Myocyte (in vitro differentiated cells): ENCODE results near the gene DCBLD1. TPM values are rescaled to one million over a fixed set of nuclear protein-coding genes. Genes with fewer than 3 reads are reported as not detected.

ENCODE experiments used
- DNase-seq: peaks from one replicate; pipeline ENCODE4 v3.0.0-alpha.2; 2012; ENCODE audit warnings: low read depth
- total RNA-seq: library from RNA; depleted of rRNA; stranded (reverse); fragments of >200 nt; gene quantifications from 2 replicates; pipeline ENCODE4 v1.2.3, GENCODE V29; 2014

Gene DCBLD1
- total RNA-seq, 1 donor from 2014 or later: 18.3 TPM

DNA sequence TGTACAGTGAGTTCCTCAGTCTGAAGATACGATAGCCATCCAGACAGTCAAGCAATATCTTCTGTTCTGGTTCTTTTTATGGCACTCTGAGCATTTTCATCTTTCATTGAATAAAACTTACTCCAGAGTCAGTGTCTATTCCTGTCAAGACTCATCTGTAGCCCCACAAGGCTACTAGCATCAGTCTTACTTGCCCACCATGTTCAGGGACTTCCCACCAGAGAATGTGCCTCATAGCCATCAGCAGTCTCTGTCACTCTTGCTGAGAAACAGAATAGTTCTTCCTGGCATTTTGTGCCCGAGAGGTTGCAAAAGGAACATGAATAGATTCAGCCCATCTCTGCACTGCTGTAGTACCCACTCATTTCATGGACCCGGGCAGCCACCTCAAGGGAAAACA, 12.7 kb upstream of the DCBLD1 start:
- DNase-seq: no peak

DNA sequence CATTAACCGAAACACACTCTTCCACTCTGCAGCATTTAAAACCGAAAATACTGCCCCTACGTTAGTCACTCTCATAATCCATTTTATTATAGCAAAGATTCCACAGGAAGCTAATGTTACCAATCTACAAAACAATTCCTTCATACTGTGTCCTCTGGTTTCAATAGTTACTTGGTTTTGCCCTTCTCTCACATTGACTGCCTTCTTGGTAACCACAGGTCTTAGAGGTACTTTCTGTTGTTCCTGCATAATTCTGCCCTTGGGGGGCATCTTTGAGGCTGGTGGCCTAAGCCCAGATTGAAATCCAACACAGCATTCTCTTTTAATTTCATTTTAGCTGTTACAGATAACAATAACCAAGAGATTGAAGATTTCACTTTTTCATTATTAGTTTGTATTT, 9.8 kb upstream of the DCBLD1 start:
- no peak for DNase-seq

DNA sequence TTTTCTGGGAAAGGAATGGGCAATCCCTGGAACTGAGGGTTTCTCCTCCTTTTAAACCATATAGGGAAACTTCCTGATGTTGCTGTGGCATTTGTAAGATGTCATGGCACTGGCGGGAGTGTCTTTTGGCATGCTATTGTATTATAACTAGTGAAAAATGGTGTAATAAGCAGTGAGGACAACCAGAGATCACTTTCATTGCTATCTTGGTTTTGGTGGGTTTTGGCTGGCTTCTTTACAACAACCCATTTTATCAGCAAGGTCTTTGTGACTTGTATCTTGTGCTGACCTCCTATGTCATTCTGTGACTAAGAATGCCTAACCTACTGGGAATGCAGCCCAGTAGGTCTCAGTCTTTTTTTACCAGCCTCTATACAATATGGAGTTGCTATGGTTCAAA, 9.1 kb upstream of the DCBLD1 start:
- no peak for DNase-seq

DNA sequence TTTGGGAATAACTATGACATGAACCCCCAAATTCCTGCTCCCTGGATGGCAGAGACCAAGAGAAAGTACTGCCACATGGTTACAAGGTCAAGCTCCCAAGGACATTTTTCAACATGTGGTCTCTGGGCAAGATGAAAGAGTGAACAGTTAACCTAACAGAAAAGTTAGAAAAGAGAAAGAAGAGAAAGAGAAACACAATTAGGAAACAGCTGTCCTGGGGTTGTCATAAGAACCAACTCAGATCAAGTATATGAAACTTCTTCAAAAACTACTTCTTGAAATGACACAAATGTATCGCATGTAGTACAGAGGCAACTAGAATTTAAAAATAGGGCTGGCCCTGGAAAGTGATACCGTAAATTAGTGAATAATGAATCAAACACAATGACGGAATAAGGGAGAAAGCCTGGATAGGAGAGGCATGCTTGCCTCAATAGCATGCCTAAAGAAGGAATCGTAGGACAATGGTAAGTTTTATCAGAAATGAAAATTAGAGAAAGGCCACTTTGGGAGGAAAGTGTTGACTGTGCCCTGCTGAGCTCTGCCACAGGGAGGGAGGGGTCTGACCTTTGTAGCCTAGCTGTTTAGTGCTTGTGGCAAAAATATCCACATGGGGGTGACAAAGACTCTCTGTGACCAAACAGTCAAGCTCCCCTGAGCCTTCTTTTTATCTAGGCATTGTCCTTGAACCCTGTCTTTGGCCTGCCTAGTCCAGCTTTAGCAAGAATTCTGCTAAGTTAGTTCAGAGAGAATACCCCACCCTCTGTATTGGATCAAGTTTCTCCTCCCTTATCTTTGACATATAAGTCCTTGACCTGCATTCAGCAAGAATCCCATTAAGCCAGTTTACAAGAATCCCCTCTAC, 4.3 kb upstream of the DCBLD1 start:
- DNase-seq: peak; percentile 52

DNA sequence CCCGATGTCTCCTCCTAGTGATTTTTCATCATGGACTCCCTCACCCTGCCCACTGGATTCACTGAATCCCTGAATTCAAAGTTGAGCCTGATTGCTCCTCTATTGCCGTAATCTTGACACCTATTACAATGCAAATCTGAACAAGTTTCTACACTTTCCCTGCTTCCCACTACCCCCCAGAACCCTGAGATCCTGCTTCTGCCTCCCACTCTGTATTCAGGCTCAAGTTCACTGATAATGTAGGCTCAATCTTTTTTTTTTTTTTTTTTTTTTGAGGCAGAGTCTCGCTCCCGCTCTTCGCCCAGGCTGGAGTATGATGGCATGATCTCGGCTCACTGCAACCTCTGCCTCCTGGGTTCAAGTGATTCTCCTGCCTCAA, 3.6 kb upstream of the DCBLD1 start:
- DNase-seq: no peak

DNA sequence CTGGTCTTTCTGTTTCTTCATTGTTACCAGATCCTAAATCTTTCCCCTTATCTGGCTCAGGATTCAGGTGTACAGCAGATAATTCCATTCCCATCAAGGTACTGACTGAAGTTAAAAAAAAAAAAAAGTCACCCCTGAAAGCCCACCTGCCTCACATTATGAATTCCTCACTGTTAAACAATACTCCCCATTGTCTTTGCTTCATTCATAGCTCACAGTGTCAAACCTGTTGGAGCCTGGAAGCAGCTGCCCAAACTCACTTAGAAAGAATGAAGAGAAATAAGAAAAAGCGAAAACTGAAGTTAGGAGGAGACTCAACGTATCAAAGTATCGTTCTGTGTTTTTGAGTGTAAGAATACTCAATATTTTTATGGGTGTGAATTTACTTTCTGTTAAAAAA, 1.8 kb upstream of the DCBLD1 start:
- no peak for DNase-seq

DNA sequence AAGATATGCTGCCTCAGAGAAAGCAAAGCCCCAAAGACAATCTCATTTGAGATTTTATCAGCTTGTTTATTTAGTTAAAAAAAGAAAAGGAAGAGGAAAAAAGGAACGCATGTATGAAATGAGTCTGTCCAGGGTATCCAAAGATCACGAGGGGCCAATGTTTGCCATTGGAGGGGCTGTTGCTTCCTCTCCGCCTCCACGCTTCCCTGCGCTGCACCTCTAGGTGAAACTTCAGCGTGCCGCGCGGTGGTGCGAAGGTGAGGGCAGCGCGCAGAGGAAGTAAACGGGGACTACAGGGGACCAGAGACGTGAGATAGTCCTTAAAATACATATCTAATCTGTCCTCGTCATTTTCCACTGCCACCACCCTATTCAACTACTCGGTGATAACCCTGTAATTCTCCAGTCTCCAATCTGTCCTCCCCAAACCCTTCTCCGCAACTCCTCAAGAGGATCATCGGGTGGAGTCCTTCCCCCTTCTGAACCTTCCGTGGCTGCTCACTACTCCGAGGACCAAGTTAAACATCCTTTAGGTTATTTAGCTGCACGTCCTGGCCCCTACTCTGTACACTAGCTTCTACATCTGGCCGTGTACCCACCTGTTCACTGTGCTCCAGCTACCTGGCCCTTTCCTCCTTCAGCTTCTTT, 1.1 kb upstream of the DCBLD1 start:
- no peak for DNase-seq

DNA sequence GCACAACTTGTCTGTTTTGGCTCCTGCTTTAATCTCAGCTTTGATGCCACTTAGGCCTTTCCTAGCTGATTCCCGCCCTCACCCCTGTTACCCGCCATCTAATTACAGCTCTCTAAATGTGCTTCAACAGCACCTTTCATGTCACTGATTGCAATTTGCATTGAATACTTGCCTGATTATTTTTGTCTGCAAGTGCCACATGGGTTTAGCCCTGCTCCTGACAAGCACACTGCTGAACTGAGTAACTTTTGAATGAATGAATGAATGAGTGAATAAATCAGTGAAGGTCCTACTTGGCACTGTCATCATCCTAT, 591 bp upstream of the DCBLD1 start:
- DNase-seq: no peak

DNA sequence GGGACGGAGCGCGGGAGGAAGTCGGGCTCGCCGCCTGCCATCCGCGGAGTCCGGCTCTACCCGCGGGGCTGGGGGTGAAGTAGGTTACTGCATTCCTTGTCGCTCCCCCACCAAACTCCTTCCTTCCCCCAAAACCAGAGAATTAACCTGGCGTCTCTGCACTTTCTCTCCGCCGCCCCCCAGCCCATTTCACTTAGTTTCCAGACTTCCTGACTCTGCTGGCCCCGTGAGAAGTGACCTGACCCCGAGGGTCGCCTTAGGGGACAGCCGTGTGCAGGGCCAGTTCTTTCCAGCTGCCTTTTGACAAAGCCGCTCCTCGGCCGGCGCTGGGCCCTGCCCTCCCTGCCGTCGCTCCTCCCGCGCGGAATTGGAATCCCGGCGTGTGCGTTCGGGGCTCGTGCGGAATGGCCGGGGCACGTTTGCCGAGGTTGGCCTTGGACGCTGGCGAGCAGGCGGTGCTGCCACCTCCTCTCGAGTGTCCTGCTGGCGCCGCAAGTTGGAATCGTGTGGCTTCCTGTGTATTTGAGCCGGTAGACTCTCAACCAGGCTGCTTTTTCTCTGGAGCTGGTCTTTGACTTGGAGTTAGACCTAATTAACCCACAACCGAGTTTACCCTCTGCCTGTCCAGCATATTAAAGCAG, 650 bp downstream of the DCBLD1 start:
- DNase-seq: peak; percentile 82

DNA sequence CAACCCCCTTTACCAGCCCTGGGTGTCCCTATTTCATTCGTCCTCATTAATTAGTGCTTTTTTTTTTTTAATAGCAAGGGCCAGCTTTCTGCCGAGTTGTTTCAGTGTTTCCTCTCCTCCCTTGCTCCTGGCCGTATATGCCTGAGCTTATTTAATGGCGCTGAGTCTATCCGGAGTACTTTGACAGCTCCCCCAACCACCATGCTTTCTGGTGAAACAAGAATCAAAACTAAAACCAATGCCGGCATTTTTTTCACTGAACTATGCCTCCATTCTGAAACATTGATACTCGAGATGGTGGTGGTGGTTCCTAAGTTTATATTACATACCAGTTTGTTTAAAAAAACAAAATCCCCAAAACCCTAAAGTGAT, 1.2 kb downstream of the DCBLD1 start:
- no peak for DNase-seq

DNA sequence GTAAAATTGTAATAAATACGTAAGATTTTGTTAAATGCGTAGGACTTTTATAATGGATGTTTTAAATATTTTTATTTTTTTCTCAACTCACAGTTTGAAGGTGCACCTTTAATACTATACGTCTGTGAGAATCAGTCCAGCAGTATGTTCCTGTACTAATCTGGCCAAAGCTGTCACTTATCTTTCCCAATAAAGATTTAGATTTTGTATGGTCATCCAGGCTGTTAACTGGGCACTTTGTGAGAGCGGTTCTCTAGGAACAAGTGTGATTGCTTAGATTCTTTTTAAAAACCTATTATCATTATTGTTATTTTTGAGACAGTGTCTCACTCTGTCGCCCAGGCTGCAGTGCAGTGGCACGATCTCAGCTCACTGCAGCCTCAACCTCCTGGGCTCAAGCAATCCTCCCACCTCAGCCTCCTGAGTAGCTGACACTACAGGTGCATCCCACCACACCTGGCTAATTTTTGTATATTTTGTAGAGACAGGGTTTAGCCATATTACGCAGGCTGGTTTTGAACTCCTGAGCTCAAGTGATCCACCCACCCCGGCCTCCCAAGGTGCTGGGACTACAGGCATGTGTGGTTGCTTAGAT, 1.7 kb downstream of the DCBLD1 start:
- no peak for DNase-seq

DNA sequence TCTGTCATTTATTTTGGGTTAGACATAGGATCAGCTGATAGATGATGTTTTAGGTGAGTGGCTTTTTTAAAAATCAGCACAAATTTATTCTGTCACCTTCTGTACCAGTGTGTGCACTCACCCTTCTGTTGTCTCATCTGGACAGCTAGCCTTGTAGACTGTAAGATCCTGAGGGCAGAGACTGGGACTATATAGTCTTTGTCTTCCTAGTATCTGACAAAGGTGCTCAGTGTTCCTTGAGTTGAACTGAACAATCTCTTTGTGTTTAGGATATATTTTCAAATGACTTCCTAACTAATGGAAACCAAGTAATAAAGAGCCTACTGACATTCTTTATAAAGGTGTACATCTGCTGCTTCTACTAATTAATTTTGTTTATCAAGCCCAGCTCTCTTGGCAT, 3.0 kb downstream of the DCBLD1 start:
- DNase-seq: no peak

DNA sequence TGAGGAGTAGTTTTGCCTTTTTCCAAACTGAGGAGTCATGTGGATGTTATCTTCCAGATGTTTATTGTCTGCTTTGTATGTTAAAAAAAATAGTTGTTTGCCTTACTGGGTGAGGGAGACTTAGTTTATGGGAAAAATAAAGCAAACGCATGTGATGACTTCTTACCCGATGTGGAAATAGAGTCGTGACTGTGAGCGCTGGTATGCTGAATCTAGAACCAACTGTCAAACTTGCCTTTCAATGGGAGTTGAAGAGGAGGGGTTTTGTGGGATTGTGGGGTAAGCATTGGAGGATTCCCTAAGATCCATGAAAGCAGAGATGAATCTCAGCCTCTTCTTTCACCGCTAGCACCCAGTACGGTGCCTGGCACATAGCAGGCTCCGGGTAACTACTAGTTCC, 5.3 kb downstream of the DCBLD1 start:
- no peak for DNase-seq

DNA sequence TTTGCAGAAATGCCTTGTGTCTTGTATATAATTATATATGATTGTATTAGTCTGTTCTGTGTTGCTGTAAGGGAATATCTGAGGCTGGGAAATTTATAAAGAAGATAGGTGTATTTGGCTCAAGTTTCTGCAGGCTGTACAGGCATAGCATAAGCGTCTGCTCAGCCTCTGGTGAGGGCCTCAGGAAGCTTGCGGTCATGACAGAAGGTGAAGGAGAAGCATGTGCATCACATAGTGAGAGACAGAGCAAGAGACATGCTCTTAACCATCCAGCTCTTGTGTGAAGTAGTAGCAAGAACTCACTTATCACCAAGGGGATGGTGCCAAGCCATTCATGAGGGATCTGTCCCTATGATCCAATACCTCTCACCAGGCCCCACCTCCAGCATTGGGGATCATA, 6.5 kb downstream of the DCBLD1 start:
- DNase-seq: no peak

DNA sequence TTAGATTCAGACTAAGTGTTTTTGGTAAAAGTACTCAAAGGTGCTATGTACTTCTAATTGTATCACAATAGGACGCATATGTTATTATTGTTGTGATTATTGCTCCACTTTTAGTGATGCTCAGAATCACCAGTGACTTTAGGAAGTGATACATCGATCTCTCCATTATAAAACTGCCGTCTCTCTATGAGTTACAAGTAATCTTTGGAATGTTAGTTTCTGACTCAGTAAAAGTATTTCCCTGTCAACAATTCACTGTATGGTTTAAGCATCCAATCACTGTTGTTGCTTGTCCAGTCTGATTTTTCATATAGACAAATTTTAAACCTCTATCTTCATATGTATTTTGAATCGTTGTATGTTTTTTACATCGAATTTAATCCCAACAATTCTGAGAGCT, 9.4 kb downstream of the DCBLD1 start:
- no peak for DNase-seq

DNA sequence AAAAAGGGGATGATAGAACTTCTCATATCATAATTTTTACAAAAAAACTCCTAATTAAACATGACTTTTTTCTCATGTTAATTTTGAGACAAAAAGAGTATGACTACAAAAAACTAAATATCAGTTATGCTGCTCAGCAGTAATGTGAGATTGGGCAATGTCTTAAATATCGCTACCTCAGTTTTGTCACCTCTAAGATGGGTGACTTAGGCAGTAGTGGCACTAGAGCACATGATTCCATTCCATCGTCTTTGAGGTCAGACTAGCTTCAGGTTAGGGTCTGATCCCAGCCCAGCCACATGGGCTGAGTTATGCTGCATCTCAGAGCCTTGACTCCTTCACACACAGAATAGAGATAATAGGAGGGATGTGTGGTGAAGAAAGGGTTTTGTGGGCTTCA, 11.0 kb downstream of the DCBLD1 start:
- no peak for DNase-seq

DNA sequence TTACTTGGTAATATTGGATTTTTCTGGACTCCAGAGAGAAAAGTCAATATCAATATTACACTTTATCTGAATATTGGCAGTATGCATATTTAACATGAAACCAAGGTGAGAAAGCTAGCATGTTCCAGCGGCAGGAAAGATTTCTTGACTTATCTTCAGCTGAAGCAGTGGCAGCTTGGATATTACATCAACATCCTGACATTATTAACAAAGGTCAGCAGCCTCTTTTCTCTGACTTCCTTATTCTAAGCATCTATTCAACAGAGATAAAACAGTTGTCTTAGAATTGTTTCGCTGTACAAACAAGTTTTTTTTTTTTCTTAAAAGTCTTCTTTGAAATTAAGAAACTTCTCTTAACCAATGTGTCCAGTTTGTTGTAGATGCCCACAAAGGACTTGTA, 11.8 kb downstream of the DCBLD1 start:
- no peak for DNase-seq

DNA sequence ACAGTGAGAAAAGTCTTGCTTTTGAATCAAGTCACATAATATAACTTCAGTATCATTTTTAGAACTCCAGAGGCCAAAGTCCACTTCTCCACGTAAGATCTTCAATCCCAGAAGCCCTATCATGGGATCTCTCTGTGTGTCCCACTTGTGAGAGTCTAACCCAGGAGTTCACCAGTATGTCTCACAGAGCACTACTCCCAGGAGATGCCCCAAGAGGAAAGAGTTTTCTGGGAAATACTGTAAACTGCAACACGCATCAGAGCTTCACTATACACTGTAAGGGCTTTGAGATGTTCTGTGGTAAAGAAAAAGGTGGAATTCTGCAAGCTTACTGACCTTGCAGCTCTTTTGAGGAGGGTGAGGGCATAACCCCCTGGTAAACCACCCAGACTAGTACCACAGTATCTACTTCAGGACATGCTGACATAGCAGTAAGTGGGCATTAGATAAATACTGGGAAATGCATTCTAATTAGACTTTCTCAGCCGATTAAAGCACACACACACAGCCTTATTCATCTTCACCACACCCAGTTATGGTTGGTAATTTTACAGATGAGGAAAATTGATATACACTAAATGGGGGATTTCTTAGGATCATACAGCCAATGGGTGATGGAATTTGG, 12.3 kb downstream of the DCBLD1 start:
- DNase-seq: no peak

DNA sequence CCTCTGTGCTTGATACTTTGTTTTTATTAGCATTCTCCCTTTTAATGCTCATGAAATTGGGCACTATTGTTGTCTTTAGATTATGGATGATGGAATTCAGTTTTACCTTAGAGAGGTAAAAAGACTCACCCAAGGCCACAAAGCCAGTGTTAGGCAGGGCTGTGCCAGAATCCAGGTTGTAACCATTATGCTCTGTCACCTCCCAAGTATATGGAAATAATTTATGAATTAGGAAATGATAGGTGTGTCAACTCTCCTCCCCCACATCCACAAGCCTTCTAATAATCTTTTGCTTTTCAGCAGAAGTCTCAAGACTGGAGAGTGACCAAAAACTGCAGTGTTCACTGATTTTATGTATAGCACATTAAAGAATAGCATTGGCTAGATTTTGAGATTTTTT, 13.0 kb downstream of the DCBLD1 start:
- no peak for DNase-seq

DNA sequence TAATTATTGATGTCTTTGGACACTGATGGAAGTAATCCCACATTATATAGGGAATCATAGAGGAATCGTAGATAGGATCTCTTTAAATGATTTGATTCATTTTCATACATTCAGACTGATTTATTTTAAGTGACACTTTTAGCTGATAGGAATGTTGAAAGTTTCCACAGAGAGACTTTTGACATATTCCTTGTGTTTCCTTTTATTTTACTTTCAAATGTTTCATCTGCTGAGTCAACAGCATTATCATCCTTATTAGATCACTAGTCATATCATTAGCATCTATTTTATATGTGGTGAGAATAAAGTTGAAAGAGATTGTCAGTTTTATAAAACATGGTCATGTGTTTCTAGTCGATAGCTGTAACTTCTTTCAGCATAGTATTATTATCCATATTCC, 13.4 kb downstream of the DCBLD1 start:
- DNase-seq: no peak

DNA sequence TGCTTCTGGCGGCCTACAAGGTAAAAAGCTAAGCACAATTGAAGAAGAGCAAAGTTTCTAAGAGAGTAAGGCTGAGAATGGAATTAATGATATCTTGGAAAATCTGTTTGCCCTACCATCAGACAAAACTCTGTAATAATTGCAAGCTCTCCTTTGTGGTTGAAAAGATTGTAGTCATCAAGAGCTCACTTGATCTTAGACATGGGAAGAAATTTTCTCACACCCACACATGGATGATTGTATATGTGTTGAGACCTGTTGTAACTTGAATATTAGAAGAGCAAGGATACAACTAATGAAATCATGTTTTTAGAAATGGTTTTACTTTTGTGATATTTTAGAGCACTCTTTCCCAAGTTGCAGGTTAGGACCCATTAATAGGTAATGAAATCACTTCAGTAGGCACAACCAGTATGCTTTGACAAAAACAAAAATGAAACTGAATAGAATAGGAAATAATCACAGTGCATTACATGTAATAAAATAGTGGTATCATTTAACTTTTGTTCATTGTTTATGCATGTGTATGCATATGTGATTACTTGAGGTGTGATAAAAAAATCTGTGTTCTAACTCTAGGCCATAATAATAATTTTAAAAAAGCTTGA, 14.0 kb downstream of the DCBLD1 start:
- no peak for DNase-seq

DNA sequence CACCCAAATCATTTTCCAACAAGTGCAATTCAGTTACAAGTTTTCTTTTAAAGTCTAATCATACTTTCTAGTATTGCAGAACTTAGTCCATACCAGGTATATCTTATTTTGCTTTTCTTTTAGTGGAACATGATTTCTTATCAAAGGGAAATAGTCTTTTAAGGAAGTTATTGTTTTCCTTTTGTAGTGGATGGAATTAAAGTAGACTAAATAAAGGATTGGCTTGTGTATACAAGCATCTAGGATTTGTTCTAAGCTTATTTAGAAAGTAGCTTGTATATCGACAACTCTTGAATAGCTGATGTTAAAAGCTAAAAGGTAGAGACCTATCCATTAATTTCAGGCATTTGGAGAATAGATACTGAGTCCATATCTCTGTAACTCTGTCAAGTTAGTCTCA, 14.8 kb downstream of the DCBLD1 start:
- DNase-seq: no peak
